Colonic mucosa (tissue), 4 donors: Measurements from ENCODE around the gene BICC1. TPM values are rescaled to one million over a fixed set of nuclear protein-coding genes. Genes with fewer than 3 reads are reported as not detected.

Source experiments
- DNase-seq: peaks from one replicate; pipeline ENCODE4 v3.0.0-alpha.2; 2020
- H3K27ac ChIP-seq: fragments of 200-600 bp; one replicate; pipeline ENCODE4 v1.8.0; 2021
- H3K27me3 ChIP-seq: fragments of 200-600 bp; one replicate; pipeline ENCODE4 v1.8.0; 2021
- H3K36me3 ChIP-seq: fragments of 200-600 bp; one replicate; pipeline ENCODE4 v1.8.0; 2021
- H3K4me1 ChIP-seq: fragments of 200-600 bp; one replicate; pipeline ENCODE4 v1.8.0; 2021; ENCODE audit warnings: mild to moderate bottlenecking
- H3K4me3 ChIP-seq: fragments of 200-600 bp; one replicate; pipeline ENCODE4 v1.8.0; 2021
- H3K9ac ChIP-seq, 2 donors: one replicate each; pipeline ENCODE4 v1.7.0; 2013; ENCODE audit warnings: control low read depth in 2 of 2, low read depth in 2 of 2, low read length in 2 of 2
- H3K9me3 ChIP-seq: fragments of 200-600 bp; one replicate; pipeline ENCODE4 v1.8.0; 2021
- intact Hi-C: fragments of 100-400 bp; cut with DNase I; formaldehyde crosslinking; loops from one replicate; pipeline ENCODE4 v1.14.1; 2022
- total RNA-seq, 2 donors: library from RNA; stranded (reverse); fragmentation: NEBNext Ultra II Directional in 1 of 2; extraction: Animal tissue kit (Norgen Biotek cat#: 25700) in 1 of 2; gene quantifications; one replicate each; pipeline ENCODE4 v1.2.1, GENCODE V29; 2021
- TF ChIP-seq, protein P1 (sequence below): fragments of 200-600 bp; IDR thresholded peaks from one replicate; pipeline ENCODE4 v1.8.0; 2022; ENCODE audit warnings: antibody characterized with exemption, mild to moderate bottlenecking
- donor health status: healthy.
- donor health status: DM: no; HTN: no; CAD: no.
- donor health status: DM: no; HTN: no; CAD: no.

The BICC1 gene
- total RNA-seq, 2 donors from 2014 or later: 1.3 to 2.9 TPM

DNA sequence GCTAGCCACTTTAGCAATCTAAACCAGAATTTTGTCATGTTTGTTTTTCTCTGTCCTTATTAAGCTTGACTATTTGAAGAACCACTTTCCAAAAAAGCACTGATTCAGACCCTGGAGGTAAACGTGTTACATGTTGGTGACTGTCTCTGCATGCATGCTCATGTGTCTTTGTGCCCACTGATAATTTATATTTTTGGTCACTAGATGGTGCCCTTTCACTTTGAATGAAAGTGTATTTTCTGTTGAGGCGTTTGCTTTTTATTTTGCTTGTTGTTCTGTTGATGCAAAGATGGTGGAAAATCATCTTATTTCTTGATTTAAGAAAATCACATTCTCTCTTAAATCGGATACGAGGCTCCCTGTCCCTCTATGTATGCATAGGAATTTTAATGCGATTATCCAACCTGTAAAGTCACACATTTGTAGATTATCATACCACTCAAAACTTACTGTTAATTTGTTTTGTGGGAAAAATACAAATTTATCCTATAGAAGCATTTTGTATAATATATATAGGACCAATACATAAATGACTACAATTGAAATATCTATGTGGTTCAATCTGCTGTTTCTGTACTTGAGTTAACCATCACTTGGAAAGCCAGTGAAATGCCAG lies 269.3 kb downstream of the BICC1 start:
- no peaks in the 10 kb centered on the region for H3K9me3 ChIP-seq
- H3K27me3 ChIP-seq: no peaks in the 10 kb centered on the region
- no peak overlapping the region for H3K9ac ChIP-seq
- TF ChIP-seq, protein P1, sequence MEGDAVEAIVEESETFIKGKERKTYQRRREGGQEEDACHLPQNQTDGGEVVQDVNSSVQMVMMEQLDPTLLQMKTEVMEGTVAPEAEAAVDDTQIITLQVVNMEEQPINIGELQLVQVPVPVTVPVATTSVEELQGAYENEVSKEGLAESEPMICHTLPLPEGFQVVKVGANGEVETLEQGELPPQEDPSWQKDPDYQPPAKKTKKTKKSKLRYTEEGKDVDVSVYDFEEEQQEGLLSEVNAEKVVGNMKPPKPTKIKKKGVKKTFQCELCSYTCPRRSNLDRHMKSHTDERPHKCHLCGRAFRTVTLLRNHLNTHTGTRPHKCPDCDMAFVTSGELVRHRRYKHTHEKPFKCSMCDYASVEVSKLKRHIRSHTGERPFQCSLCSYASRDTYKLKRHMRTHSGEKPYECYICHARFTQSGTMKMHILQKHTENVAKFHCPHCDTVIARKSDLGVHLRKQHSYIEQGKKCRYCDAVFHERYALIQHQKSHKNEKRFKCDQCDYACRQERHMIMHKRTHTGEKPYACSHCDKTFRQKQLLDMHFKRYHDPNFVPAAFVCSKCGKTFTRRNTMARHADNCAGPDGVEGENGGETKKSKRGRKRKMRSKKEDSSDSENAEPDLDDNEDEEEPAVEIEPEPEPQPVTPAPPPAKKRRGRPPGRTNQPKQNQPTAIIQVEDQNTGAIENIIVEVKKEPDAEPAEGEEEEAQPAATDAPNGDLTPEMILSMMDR: peak; percentile 34
- H3K4me1 ChIP-seq: peaks cover 3% of the 10 kb centered on the region
- intact Hi-C loops: loop anchor here (5.0 to 10.0 kb wide), 4 partner anchors 170 to 840 kb away; no protein-coding TSS in a partner anchor
- H3K4me3 ChIP-seq: no peak overlapping the region
- H3K27ac ChIP-seq: no peak overlapping the region
- H3K36me3 ChIP-seq: no peaks in the 10 kb centered on the region
- DNase-seq: no peak

DNA sequence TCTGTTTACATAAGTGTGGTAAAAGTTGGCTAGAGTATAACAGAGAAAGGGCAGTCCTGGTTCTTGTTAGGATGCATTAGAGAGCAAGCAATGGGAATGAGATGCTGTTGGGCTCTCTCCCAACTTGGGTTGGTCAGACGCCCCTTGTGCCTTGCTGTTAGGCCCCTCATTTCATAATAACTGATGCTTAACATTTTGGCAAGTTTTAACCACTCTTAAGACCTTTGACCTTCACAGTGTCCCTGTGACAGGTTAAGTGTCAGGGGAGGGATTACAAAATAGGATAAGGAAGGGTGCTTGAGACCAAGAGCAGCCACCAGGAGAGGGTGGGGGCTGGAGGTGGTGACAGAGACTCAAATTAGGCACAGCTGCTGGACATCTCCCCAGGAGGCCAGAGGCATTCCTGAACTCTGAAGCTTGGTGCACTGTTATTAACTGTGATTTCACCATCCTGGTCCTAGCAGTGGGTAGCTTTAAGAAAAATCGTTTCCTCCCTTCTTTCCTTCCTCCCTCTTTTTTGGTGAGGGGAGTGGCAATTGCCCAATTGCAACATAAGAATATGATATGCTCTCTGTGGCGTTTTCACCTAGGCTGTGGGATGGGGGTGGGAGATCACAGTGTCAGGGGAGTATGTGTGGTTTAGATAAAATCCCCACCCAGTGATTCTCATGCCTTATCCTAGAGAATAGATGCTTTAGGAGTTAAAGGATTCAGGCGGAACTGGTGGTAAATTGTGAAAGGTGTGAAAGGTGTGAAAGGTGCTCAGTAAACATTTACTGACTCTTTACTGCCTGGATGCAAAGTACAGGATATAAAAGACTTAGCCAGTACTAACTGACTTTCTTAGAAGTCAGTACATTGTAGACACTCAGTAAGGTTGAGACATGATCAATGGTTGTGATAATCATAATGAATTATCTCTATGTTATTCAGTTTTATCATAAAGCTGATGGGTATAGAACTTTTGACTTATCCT lies 270.5 kb downstream of the BICC1 start:
- Histone ChIP-seq H3K27me3 (no peaks in the 10 kb centered on the region), H3K9ac (no peak overlapping the region), H3K27ac (peak overlapping the region; percentile 38), H3K9me3 (no peaks in the 10 kb centered on the region), H3K36me3 (no peaks in the 10 kb centered on the region), H3K4me3 (no peak overlapping the region), H3K4me1 (peaks cover 3% of the 10 kb centered on the region)
- TF ChIP-seq, protein P1: no peak
- DNase-seq: peak; percentile 30
- intact Hi-C loops: loop anchor here (5.0 to 10.0 kb wide), 4 partner anchors 169 to 839 kb away; no protein-coding TSS in a partner anchor

DNA sequence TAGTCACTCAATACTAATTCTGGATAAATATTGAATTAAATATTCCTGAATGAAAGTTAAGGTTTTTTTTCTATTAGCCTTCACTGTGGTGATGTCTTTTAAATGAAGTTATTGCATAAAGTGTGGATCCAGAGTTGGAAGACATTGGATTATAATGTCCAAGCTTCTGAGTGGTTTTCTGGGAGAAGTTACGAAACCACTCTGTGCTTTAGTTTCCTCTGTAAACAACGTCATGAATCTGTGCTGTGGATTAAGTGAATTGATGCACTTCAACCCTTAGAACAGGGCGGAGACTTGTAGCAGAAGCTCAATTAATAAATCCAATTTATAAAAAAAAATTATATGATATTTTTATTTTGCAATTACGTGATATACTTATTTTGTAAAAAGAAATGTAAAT lies 271.7 kb downstream of the BICC1 start:
- DNase-seq: no peak
- no peak overlapping the region for H3K9ac ChIP-seq
- H3K9me3 ChIP-seq: no peaks in the 10 kb centered on the region
- H3K4me3 ChIP-seq: no peak overlapping the region
- TF ChIP-seq, protein P1: no peak
- no peak overlapping the region for H3K27ac ChIP-seq
- H3K27me3 ChIP-seq: no peaks in the 10 kb centered on the region
- peaks cover 3% of the 10 kb centered on the region for H3K4me1 ChIP-seq
- no peaks in the 10 kb centered on the region for H3K36me3 ChIP-seq
- intact Hi-C loops: loop anchor here (5.0 to 10.0 kb wide), 4 partner anchors 168 to 838 kb away; no protein-coding TSS in a partner anchor

DNA sequence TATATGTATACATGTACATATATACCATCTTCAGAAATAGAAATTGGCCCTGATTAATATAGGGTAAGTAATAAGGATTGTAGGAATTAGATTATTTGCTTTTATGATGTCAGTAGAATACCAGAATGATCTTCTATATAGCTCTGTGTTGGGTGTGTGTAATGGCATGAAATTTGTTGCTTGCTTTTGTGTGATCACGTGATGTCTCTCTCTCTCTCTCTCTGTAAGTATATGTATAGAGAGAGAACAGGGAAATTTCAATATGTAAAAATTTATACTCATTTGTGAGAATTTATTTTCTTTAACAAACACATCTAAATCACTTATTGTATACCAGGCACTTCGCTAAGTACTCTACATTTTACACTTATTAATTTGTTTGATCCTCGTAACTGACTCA lies 272.7 kb downstream of the BICC1 start:
- H3K36me3 ChIP-seq: no peaks in the 10 kb centered on the region
- H3K27me3 ChIP-seq: no peaks in the 10 kb centered on the region
- no peaks in the 10 kb centered on the region for H3K9me3 ChIP-seq
- no peak overlapping the region for H3K4me3 ChIP-seq
- TF ChIP-seq, protein P1: no peak
- no peak overlapping the region for H3K9ac ChIP-seq
- H3K27ac ChIP-seq: no peak overlapping the region
- H3K4me1 ChIP-seq: peaks cover 3% of the 10 kb centered on the region
- intact Hi-C loops: loop anchor here (10.0 kb wide), 1 partner anchor 449 kb away; no protein-coding TSS in a partner anchor
- no peak for DNase-seq

DNA sequence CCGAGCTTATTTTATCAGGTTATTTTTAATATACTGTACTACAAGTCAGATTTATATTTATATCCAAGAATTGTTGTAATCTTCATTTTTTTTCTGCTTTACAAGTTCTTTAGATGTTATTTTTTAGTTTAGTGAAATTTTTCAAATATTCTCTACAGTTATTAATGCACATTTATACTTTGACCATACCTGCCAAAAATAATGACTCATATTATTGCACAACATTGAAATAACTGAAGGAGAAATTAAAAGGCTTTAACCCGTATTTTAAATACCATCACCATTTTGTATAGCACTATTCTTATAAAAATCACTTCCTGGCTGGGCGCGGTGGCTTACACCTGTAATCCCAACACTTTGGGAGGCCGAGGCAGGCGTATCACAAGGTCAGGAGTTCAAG lies 278.5 kb downstream of the BICC1 start:
- H3K4me3 ChIP-seq: no peak overlapping the region
- H3K27me3 ChIP-seq: no peaks in the 10 kb centered on the region
- no peaks in the 10 kb centered on the region for H3K4me1 ChIP-seq
- H3K9ac ChIP-seq: no peak overlapping the region
- no peak overlapping the region for H3K27ac ChIP-seq
- no peaks in the 10 kb centered on the region for H3K36me3 ChIP-seq
- TF ChIP-seq, protein P1: no peak
- intact Hi-C loops: no loop called here
- DNase-seq: no peak
- H3K9me3 ChIP-seq: no peaks in the 10 kb centered on the region
